B cell (primary cell): ENCODE measurements around the gene TPCN1. TPM values are rescaled to one million over a fixed set of nuclear protein-coding genes. Genes with fewer than 3 reads are reported as not detected.

Source experiments
- ATAC-seq: fragments of 200-7000 bp; cut with Tn5 transposase; one replicate; pipeline ENCODE4 v1.10.0; 2021; ENCODE audit warnings: low read depth, mild to moderate bottlenecking, moderate number of reproducible peaks, moderate library complexity
- CTCF ChIA-PET: fragments of 350-600 bp; sonication (Branson Sonifier 250); formaldehyde crosslinking; loops from one replicate; lab custom pipeline; 2021; ENCODE audit warnings: antibody characterized with exemption, inconsistent platforms; lab: Charles Lee
- POLR2A ChIA-PET: fragments of 350-600 bp; sonication (Branson Sonifier 250); formaldehyde crosslinking; loops from one replicate; lab custom pipeline; 2021; ENCODE audit warnings: antibody characterized with exemption; lab: Charles Lee
- DNase-seq: peaks from one replicate; pipeline ENCODE4 v3.0.0; 2013
- H2AFZ ChIP-seq: 2 replicates; pipeline ENCODE4 v1.6.1; 2012; ENCODE audit warnings: mild to moderate bottlenecking, low read depth, low read length; ENCODE audit not compliant: insufficient read depth, poor library complexity, severe bottlenecking
- H3K27ac ChIP-seq, 2 donors: 1 replicate in 1 of 2; 2 replicates in 1 of 2; pipeline ENCODE4 v1.5.1; 2012 to 2013; ENCODE audit warnings: low read length in 2 of 2, mild to moderate bottlenecking in 2 of 2, moderate library complexity in 1 of 2
- H3K27me3 ChIP-seq, 4 experiments: fragments of 200-600 bp in 1 of 4; sonication (generic) in 1 of 4; replicated peaks in 1 of 4; 1 replicate in 2 of 4; 2 replicates in 2 of 4; pipeline versions ENCODE4 v1.6.1 to v1.7.0; 2013 to 2016; ENCODE audit warnings: low read length in 3 of 4, mild to moderate bottlenecking in 2 of 4, mixed read lengths in 1 of 4, moderate library complexity in 1 of 4; ENCODE audit not compliant: insufficient read depth in 4 of 4, control insufficient read depth in 3 of 4; ENCODE audit errors: control extremely low read depth in 1 of 4
- H3K36me3 ChIP-seq, 2 experiments: replicated peaks in 1 of 2; 1 replicate in 1 of 2; 2 replicates in 1 of 2; pipeline versions ENCODE4 v1.6.1 to v1.7.1; 2013; ENCODE audit warnings: low read length in 1 of 2; ENCODE audit not compliant: insufficient read depth in 2 of 2, control insufficient read depth in 1 of 2; ENCODE audit errors: control extremely low read depth in 1 of 2, extremely low read depth in 1 of 2
- H3K4me1 ChIP-seq, 2 donors: fragments of 200-600 bp in 1 of 2; sonication (generic) in 1 of 2; 1 replicate in 1 of 2; 2 replicates in 1 of 2; pipeline versions ENCODE4 v1.5.1 to v1.6.1; 2013 to 2017; ENCODE audit warnings: low read length in 2 of 2; ENCODE audit not compliant: control insufficient read depth in 2 of 2, insufficient read depth in 2 of 2
- H3K4me2 ChIP-seq: replicated peaks from 2 replicates; pipeline ENCODE3; 2012; ENCODE audit warnings: mild to moderate bottlenecking, low read depth, low read length; ENCODE audit not compliant: poor library complexity, severe bottlenecking
- H3K4me3 ChIP-seq, 5 experiments: fragments of 200-600 bp in 1 of 5; sonication (generic) in 1 of 5; 1 replicate in 3 of 5; 2 replicates in 2 of 5; pipeline versions ENCODE4 v1.5.1 to v1.7.0; 2011 to 2016; ENCODE audit warnings: low read length in 4 of 5, mild to moderate bottlenecking in 4 of 5, low read depth in 2 of 5, control low read depth in 1 of 5, moderate library complexity in 1 of 5; ENCODE audit not compliant: insufficient read depth in 1 of 5; ENCODE audit errors: control extremely low read depth in 1 of 5, extremely low read depth in 1 of 5
- H3K79me2 ChIP-seq: fragments of 200-600 bp; sonication (generic); one replicate; pipeline ENCODE4 v1.6.0; 2016; ENCODE audit warnings: low read length; ENCODE audit not compliant: control insufficient read depth, insufficient read depth
- H3K9ac ChIP-seq: fragments of 200-600 bp; sonication (generic); 2 replicates; pipeline ENCODE4 v1.6.1; 2017; ENCODE audit warnings: mild to moderate bottlenecking, low read length, moderate library complexity
- H3K9me3 ChIP-seq, 3 donors: one replicate each; pipeline versions ENCODE4 v1.6.1 to v1.7.1; 2013; ENCODE audit warnings: low read length in 2 of 3; ENCODE audit not compliant: control insufficient read depth in 2 of 3, insufficient read depth in 1 of 3; ENCODE audit errors: control extremely low read depth in 1 of 3
- H4K20me1 ChIP-seq: 2 replicates; pipeline ENCODE4 v1.6.0; 2012; ENCODE audit warnings: mild to moderate bottlenecking, low read length; ENCODE audit not compliant: insufficient read depth, control insufficient read depth, poor library complexity, severe bottlenecking
- H3K27ac Mint-ChIP-seq: one replicate; pipeline ENCODE4 v1.8.0; 2021; ENCODE audit warnings: mixed read lengths
- H3K27me3 Mint-ChIP-seq: one replicate; pipeline ENCODE4 v1.8.0; 2021; ENCODE audit warnings: mixed read lengths
- H3K4me1 Mint-ChIP-seq: one replicate; pipeline ENCODE4 v1.8.0; 2021; ENCODE audit warnings: mixed read lengths
- H3K4me3 Mint-ChIP-seq: one replicate; pipeline ENCODE4 v1.8.0; 2021; ENCODE audit warnings: mixed read lengths
- H3K9me3 Mint-ChIP-seq: one replicate; pipeline ENCODE4 v1.8.0; 2022; ENCODE audit warnings: mixed read lengths; ENCODE audit not compliant: insufficient read depth
- EZH2 ChIP-seq: IDR thresholded peaks from 2 replicates; pipeline ENCODE4 v1.6.1; 2012; ENCODE audit warnings: borderline replicate concordance, low read depth, mild to moderate bottlenecking, moderate library complexity, low read length; ENCODE audit not compliant: insufficient read depth, poor library complexity, severe bottlenecking
- WGBS: methylation state at CpG from one replicate; pipeline ENCODE4 v1.1.5; 2013; ENCODE audit warnings: missing lambda C conversion rate; ENCODE audit not compliant: insufficient coverage; 5-methylcytosine and 5-hydroxymethylcytosine counted together
- intact Hi-C: fragments of 100-400 bp; cut with micrococcal nuclease; formaldehyde crosslinking; loops from one replicate; pipeline ENCODE4 v1.10.0; 2022
- polyA plus RNA-seq: library from polyadenylated mRNA; depleted of rRNA; stranded (reverse); fragments of >200 nt; gene quantifications from 2 replicates; pipeline ENCODE4 v1.2.3, GENCODE V29; 2012
- total RNA-seq, 2 donors: library from RNA; stranded (reverse); fragments of 120-200 nt in 1 of 2; gene quantifications; 1 replicate in 1 of 2; 2 replicates in 1 of 2; pipeline versions ENCODE4 v1.2.3 to v1.2.4, GENCODE V29; 2013 to 2022
- TF ChIP-seq, protein P1 (sequence below): fragments of 200-600 bp; IDR thresholded peaks from one replicate; pipeline ENCODE4 v1.8.0; 2022; ENCODE audit warnings: antibody characterized with exemption, mild to moderate bottlenecking

The TPCN1 gene
- total and polyA plus RNA-seq, 2 donors (not counting 1 experiment from before 2014, with no cell fraction given) = 80.8 to 258 TPM

DNA sequence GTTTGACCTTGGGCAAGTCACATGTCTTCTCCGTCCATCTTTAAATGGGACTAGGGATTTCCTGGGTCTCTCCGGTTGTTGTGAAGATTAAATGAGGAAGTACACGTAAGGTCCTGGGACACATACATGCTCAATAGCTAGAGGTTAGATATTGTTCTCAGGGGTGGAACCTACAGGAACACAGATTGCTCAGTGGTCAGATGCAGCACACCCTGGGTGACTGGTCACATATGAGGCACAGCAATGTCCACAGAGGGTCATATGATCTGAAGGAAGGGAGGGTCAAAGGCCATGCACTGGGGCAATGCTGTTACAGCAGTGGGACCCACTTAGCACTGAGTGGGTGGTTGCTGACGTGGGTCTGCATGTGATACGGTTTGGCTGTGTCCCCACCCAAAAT lies 125.1 kb downstream of the TPCN1 start:
- intact Hi-C loops = no loop called here
- WGBS = 85% methylated on average over 3 of the region's 5 CpGs
- Mint-ChIP-seq H3K27ac (no peak overlapping the region), H3K9me3 (no peaks in the 10 kb centered on the region), H3K4me1 (peaks cover 6% of the 10 kb centered on the region), H3K27me3 (peaks cover 15% of the 10 kb centered on the region), H3K4me3 (no peak overlapping the region)
- TF ChIP-seq EZH2 = no peak
- TF ChIP-seq, protein P1, sequence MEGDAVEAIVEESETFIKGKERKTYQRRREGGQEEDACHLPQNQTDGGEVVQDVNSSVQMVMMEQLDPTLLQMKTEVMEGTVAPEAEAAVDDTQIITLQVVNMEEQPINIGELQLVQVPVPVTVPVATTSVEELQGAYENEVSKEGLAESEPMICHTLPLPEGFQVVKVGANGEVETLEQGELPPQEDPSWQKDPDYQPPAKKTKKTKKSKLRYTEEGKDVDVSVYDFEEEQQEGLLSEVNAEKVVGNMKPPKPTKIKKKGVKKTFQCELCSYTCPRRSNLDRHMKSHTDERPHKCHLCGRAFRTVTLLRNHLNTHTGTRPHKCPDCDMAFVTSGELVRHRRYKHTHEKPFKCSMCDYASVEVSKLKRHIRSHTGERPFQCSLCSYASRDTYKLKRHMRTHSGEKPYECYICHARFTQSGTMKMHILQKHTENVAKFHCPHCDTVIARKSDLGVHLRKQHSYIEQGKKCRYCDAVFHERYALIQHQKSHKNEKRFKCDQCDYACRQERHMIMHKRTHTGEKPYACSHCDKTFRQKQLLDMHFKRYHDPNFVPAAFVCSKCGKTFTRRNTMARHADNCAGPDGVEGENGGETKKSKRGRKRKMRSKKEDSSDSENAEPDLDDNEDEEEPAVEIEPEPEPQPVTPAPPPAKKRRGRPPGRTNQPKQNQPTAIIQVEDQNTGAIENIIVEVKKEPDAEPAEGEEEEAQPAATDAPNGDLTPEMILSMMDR = no peak
- no peak overlapping the region for H3K9ac ChIP-seq
- CTCF ChIA-PET = no interaction called here
- H2AFZ ChIP-seq = no peak overlapping the region
- no peaks in the 10 kb centered on the region for H3K79me2 ChIP-seq
- POLR2A ChIA-PET = no interaction called here
- H3K4me3 ChIP-seq = no peak overlapping the region
- no peaks in the 10 kb centered on the region for H3K36me3 ChIP-seq
- peaks cover 0 to 8% (median 0%) of the 10 kb centered on the region in 4 experiments for H3K27me3 ChIP-seq
- DNase-seq (no peak), ATAC-seq (no peak)
- no peak overlapping the region for H3K27ac ChIP-seq
- H3K9me3 ChIP-seq = no peaks in the 10 kb centered on the region
- H3K4me2 ChIP-seq = no peak overlapping the region
- H4K20me1 ChIP-seq = no peaks in the 10 kb centered on the region
- H3K4me1 ChIP-seq = peaks cover 0 to 6% of the 10 kb centered on the region in 2 donors

GRCh38 chr12:113347107-113347506 lies 125.8 kb downstream of the TPCN1 start:
- Histone ChIP-seq H3K4me1 (no peaks in the 10 kb centered on the region), H3K36me3 (no peaks in the 10 kb centered on the region), H2AFZ (no peak overlapping the region), H3K27ac (no peak overlapping the region), H3K9ac (no peak overlapping the region), H3K9me3 (no peaks in the 10 kb centered on the region), H4K20me1 (no peaks in the 10 kb centered on the region), H3K79me2 (no peaks in the 10 kb centered on the region), H3K4me3 (no peak overlapping the region), H3K4me2 (no peak overlapping the region), H3K27me3 (peaks cover 0 to 11% (median 0%) of the 10 kb centered on the region in 4 experiments)
- CTCF ChIA-PET = no interaction called here
- peaks cover 15% of the 10 kb centered on the region for H3K27me3 Mint-ChIP-seq
- no peak overlapping the region for H3K27ac Mint-ChIP-seq
- POLR2A ChIA-PET = no interaction called here
- no peak overlapping the region for H3K4me3 Mint-ChIP-seq
- DNase-seq (no peak), ATAC-seq (no peak)
- intact Hi-C loops = no loop called here
- 92% methylated on average over 2 of the region's 3 CpGs for WGBS
- no peaks in the 10 kb centered on the region for H3K4me1 Mint-ChIP-seq
- no peak for TF ChIP-seq EZH2
- TF ChIP-seq, protein P1 = no peak
- no peaks in the 10 kb centered on the region for H3K9me3 Mint-ChIP-seq
